ENCODE measurements around the gene CDAN1.

Gene CDAN1, protein sequence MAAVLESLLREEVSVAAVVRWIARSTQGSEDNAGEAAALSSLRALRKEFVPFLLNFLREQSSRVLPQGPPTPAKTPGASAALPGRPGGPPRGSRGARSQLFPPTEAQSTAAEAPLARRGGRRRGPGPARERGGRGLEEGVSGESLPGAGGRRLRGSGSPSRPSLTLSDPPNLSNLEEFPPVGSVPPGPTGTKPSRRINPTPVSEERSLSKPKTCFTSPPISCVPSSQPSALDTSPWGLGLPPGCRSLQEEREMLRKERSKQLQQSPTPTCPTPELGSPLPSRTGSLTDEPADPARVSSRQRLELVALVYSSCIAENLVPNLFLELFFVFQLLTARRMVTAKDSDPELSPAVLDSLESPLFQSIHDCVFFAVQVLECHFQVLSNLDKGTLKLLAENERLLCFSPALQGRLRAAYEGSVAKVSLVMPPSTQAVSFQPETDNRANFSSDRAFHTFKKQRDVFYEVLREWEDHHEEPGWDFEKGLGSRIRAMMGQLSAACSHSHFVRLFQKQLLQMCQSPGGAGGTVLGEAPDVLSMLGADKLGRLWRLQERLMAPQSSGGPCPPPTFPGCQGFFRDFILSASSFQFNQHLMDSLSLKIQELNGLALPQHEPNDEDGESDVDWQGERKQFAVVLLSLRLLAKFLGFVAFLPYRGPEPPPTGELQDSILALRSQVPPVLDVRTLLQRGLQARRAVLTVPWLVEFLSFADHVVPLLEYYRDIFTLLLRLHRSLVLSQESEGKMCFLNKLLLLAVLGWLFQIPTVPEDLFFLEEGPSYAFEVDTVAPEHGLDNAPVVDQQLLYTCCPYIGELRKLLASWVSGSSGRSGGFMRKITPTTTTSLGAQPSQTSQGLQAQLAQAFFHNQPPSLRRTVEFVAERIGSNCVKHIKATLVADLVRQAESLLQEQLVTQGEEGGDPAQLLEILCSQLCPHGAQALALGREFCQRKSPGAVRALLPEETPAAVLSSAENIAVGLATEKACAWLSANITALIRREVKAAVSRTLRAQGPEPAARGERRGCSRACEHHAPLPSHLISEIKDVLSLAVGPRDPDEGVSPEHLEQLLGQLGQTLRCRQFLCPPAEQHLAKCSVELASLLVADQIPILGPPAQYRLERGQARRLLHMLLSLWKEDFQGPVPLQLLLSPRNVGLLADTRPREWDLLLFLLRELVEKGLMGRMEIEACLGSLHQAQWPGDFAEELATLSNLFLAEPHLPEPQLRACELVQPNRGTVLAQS

DNA sequence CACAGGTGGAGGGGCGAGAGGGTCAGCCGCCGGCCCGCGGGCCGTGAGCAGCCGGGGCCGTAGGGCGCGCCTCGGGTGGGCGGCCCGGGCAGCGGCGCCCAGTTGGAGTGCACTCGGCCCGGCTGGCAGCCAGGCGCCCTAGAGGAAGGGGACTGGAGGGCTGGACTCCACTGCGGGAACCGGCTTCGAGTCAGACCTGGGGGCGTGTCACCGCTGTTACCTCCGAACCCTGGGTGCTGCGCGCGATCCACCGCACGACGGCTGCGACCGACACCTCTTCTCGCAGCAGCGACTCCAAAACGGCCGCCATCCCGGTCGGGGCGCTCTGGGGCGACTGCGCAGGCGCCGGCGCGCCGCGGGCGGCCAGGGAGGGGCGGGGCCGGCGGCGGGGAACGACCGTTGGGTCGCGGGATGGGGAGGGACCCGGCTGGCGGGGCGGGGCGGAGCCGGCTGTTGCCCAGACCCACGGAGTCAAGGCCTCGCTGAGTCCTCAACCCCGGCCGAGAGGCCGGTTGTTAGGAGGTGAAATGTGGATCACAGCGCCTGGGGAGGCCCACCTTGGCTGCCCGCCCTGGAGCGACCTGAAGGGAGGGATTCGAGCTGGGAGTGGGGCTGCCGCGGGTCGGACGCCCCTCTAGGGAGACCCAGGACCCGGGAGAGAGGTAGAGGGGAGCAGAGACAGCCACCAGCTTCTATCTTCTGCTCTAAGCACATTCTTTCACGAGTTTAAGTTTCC lies at the start of gene CDAN1:
Gene CDAN1, minus strand, starts transcription at position 336 of the 736 bp plus-strand sequence. Its CDS starts 26 bp downstream, at position 310.
- Mint-ChIP-seq H3K27me3 (ENCODE audit: low read depth, poor library complexity) (no peaks in the 10 kb centered on the region), H3K4me3 (peak within 1 kb of the TSS; percentile 89), H3K4me1 (peaks cover 42% of the 10 kb centered on the region), H3K9me3 (no peaks in the 10 kb centered on the region), H3K27ac (peak within 1 kb of the TSS; percentile 54), H3K36me3 (ENCODE audit: low read depth) (peaks cover 32% of the 10 kb centered on the region)
- DNase-seq, result peak; percentile 96
- TF ChIP-seq CTCF (IDR thresholded peaks at IDR 0.05), result no peak

- Mint-ChIP-seq H3K9me3 (no peaks in the 10 kb centered on the region), H3K36me3 (ENCODE audit: low read depth) (peaks cover 28% of the 10 kb centered on the region)
- no peak for TF ChIP-seq CTCF (IDR thresholded peaks at IDR 0.05)
Measured at GRCh38 chr15:42785569-42785968, 48.6 kb upstream of the CDAN1 start.

GRCh38 chr15:42784705-42785104 lies 47.8 kb upstream of the CDAN1 start:
- Mint-ChIP-seq H3K4me3 (no peak overlapping the region), H3K27me3 (ENCODE audit: low read depth, poor library complexity) (peaks cover 2% of the 10 kb centered on the region), H3K9me3 (no peaks in the 10 kb centered on the region), H3K36me3 (ENCODE audit: low read depth) (peaks cover 33% of the 10 kb centered on the region), H3K27ac (no peak overlapping the region), H3K4me1 (no peaks in the 10 kb centered on the region)
- DNase-seq, result no peak
- no peak for TF ChIP-seq CTCF (IDR thresholded peaks at IDR 0.05)

More at GRCh38 chr15:42785569-42785968, 48.6 kb upstream of the CDAN1 start:
- H3K4me3 Mint-ChIP-seq, result no peak overlapping the region
- no peak overlapping the region for H3K27ac Mint-ChIP-seq
- DNase-seq, result no peak
- H3K4me1 Mint-ChIP-seq, result no peaks in the 10 kb centered on the region
- H3K27me3 Mint-ChIP-seq (ENCODE audit: low read depth, poor library complexity), result peaks cover 4% of the 10 kb centered on the region

GRCh38 chr15:42782716-42783115 lies 45.8 kb upstream of the CDAN1 start:
- H3K4me3 Mint-ChIP-seq, result no peak overlapping the region
- H3K36me3 Mint-ChIP-seq (ENCODE audit: low read depth), result peaks cover 33% of the 10 kb centered on the region
- no peaks in the 10 kb centered on the region for H3K4me1 Mint-ChIP-seq
- TF ChIP-seq CTCF (IDR thresholded peaks at IDR 0.05), result no peak
- H3K27me3 Mint-ChIP-seq (ENCODE audit: low read depth, poor library complexity), result peaks cover 2% of the 10 kb centered on the region
- no peaks in the 10 kb centered on the region for H3K9me3 Mint-ChIP-seq
- DNase-seq, result no peak
- H3K27ac Mint-ChIP-seq, result no peak overlapping the region

- no peak for TF ChIP-seq CTCF (IDR thresholded peaks at IDR 0.05)
- Mint-ChIP-seq H3K9me3 (peaks cover under 1% of the 10 kb centered on the region), H3K36me3 (ENCODE audit: low read depth) (peaks cover 32% of the 10 kb centered on the region)
Measured at GRCh38 chr15:42775416-42775815, 38.5 kb upstream of the CDAN1 start.

More at GRCh38 chr15:42775416-42775815, 38.5 kb upstream of the CDAN1 start:
- no peaks in the 10 kb centered on the region for H3K27me3 Mint-ChIP-seq (ENCODE audit: low read depth, poor library complexity)
- no peaks in the 10 kb centered on the region for H3K4me1 Mint-ChIP-seq
- no peak for DNase-seq
- no peak overlapping the region for H3K27ac Mint-ChIP-seq
- H3K4me3 Mint-ChIP-seq, result no peak overlapping the region

All from nephron progenitor cell (in vitro differentiated cells).